Retinal pigment epithelial cell (primary cell): ENCODE results near the gene COPG2.

Source experiments
- DNase-seq: peaks from one replicate; pipeline ENCODE4 v3.0.0-alpha.2; 2010; ENCODE audit warnings: low read depth
- H3K4me3 ChIP-seq: 2 replicates; pipeline ENCODE4 v1.5.1; 2011; ENCODE audit warnings: mild to moderate bottlenecking, low read length, control low read depth, moderate library complexity
- TF ChIP-seq, protein P1 (sequence below): conservative IDR thresholded peaks from 2 replicates; pipeline ENCODE4 v1.5.1; 2011; ENCODE audit warnings: low read depth, low read length, control low read depth, inconsistent platforms

Gene COPG2, protein sequence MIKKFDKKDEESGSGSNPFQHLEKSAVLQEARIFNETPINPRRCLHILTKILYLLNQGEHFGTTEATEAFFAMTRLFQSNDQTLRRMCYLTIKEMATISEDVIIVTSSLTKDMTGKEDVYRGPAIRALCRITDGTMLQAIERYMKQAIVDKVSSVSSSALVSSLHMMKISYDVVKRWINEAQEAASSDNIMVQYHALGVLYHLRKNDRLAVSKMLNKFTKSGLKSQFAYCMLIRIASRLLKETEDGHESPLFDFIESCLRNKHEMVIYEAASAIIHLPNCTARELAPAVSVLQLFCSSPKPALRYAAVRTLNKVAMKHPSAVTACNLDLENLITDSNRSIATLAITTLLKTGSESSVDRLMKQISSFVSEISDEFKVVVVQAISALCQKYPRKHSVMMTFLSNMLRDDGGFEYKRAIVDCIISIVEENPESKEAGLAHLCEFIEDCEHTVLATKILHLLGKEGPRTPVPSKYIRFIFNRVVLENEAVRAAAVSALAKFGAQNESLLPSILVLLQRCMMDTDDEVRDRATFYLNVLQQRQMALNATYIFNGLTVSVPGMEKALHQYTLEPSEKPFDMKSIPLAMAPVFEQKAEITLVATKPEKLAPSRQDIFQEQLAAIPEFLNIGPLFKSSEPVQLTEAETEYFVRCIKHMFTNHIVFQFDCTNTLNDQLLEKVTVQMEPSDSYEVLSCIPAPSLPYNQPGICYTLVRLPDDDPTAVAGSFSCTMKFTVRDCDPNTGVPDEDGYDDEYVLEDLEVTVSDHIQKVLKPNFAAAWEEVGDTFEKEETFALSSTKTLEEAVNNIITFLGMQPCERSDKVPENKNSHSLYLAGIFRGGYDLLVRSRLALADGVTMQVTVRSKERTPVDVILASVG

DNA sequence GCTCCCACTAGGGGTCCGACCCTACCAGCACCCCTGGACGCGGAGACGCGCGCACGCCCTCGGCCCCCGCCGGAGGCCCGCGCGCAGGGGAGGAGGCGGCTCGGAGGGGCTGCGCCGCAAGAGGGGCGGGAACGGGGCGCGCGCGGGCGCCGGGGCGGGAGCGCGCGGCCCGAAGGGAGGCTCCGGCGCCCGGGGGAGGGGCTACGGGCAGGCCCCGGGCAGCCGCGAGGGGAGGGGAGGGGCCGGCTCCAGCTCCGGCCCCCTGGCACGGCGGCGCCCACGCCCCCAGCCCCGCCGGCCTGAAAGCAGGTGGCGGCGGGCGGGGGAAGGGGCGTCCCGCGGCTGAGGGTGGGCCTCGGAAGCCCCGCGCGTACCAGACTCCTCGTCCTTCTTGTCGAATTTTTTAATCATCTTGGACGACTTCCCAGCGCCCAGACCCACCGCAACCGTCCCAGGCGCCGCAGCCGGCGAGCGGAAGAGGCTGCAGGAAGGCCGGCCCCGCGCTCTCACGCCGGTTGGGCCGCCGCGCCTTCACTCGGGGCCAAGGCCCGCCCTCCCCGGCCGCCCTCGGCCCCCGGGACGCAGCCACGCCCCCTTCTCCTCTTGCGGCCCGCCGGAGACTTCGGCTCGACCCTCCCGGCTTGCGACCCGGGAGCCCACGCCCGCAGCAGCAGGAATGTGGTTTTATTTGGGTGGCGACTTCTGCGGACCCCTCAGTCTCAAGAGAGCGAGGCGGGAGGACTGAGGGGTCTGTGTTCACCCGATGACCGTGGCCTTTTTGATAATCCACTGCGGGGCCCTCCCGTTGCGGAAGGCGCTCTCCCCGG is at the start of gene COPG2:
Gene COPG2 (minus strand): TSS at position 491 of the 827 bp plus-strand sequence. CDS start 80 bp downstream, at position 411.
- peak; percentile 33 for DNase-seq
- H3K4me3 ChIP-seq: peak within 1 kb of the TSS; percentile 79
- TF ChIP-seq, protein P1, sequence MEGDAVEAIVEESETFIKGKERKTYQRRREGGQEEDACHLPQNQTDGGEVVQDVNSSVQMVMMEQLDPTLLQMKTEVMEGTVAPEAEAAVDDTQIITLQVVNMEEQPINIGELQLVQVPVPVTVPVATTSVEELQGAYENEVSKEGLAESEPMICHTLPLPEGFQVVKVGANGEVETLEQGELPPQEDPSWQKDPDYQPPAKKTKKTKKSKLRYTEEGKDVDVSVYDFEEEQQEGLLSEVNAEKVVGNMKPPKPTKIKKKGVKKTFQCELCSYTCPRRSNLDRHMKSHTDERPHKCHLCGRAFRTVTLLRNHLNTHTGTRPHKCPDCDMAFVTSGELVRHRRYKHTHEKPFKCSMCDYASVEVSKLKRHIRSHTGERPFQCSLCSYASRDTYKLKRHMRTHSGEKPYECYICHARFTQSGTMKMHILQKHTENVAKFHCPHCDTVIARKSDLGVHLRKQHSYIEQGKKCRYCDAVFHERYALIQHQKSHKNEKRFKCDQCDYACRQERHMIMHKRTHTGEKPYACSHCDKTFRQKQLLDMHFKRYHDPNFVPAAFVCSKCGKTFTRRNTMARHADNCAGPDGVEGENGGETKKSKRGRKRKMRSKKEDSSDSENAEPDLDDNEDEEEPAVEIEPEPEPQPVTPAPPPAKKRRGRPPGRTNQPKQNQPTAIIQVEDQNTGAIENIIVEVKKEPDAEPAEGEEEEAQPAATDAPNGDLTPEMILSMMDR: no peak

DNA sequence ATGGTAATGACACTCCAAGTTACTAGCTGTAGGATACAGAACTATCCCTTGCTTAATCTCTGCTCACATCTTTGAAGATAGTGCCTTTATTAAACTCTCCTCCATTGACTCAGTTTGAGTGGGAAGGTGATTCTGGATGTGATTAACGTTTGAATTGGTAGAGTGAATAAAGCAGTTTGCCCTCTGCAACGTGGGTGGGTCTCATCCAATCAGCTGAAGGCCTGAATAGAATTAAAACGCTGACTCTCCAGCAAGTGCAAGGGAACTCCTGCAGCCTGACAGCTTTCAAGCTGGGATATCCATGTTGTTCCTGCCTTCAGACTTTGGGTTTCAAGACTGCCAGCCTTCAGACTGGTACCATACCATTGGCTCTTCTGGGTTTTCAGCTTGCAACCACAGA is 43.9 kb upstream of the COPG2 start:
- TF ChIP-seq, protein P1: no peak
- no peak overlapping the region for H3K4me3 ChIP-seq
- DNase-seq: no peak

DNA sequence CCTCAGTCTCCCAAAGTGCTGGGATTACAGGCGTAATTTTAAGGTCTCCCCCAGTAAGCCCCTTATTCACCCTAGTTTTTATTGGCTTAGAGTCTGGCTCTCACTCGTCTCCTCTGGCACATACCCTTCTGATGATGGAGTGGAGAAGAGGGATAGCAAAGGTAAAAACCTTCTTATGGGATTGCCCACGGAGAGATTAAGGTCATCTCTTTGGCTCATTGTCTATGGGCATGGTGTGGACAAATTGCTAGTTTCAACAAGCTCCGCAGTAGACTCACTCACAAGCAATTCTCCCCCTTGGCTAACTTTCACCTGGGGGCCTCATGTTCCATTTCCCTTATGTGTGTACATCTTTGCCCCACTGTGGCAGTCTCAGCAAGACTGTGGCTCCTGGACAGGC is 40.2 kb upstream of the COPG2 start:
- no peak overlapping the region for H3K4me3 ChIP-seq

DNA sequence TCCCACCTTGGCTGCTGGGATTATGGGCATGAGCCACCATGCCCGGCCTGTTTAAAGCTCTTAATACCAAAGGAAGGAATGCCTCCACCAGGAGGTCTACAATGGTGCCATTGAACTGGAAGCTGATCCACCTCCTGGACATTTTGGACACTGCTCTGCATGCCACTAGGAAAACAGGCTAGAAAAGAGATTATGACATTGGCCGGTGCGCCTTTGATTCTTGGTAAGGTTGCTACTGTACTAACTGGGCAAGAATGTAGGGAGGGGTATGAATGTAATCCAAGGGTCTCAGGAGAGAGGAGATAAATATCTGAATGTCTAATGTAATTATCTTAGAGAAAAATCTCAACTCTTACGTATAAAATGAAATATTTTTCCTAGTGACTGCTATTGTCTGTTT is 39.5 kb upstream of the COPG2 start:
- DNase-seq: no peak
- TF ChIP-seq, protein P1: no peak
- no peak overlapping the region for H3K4me3 ChIP-seq

More for the DNA sequence above, 40.2 kb upstream of the COPG2 start:
- TF ChIP-seq, protein P1: no peak
- DNase-seq: no peak

DNA sequence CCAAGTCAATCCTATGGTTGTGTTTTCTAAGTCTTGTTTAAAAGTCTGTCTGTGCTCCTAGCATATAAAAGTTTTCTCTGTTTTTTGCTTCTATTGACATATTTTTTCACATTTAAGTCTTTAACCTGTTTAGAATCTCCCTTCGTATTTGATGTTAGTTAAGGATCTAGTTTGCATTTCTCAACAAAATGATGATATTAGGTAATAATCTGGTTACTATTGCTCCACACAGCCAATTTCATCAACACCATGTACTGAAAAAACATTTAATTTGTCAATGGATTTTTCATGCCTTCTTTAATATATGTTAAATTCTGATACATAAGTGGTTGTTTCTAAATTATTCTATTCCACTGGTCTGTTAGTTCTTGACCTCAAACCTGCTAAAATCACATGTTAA is 35.3 kb upstream of the COPG2 start:
- TF ChIP-seq, protein P1: no peak

DNA sequence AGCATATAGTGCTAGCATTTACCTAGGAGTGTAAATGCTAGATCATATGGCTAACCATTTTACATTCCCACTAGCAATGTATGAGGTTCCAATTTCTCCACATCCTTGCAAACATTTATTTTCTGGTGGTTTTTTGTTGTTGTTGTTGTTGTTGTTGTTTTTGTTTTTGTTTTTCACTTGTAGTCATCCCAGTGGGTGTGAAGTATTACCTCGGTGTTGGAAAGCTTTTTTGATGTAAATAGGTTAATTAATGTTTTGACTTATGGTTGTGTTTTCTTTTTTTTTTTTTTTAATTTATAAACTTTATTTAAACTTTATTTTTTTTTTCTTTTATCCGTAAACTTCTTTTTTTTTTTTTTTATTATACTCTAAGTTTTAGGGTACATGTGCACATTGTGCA is 33.1 kb upstream of the COPG2 start:
- no peak overlapping the region for H3K4me3 ChIP-seq
- TF ChIP-seq, protein P1: no peak
- DNase-seq: no peak

More for the DNA sequence above, 35.3 kb upstream of the COPG2 start:
- no peak overlapping the region for H3K4me3 ChIP-seq
- no peak for DNase-seq
